ENCODE data around the gene DENND4A.

The DENND4A gene

DNA sequence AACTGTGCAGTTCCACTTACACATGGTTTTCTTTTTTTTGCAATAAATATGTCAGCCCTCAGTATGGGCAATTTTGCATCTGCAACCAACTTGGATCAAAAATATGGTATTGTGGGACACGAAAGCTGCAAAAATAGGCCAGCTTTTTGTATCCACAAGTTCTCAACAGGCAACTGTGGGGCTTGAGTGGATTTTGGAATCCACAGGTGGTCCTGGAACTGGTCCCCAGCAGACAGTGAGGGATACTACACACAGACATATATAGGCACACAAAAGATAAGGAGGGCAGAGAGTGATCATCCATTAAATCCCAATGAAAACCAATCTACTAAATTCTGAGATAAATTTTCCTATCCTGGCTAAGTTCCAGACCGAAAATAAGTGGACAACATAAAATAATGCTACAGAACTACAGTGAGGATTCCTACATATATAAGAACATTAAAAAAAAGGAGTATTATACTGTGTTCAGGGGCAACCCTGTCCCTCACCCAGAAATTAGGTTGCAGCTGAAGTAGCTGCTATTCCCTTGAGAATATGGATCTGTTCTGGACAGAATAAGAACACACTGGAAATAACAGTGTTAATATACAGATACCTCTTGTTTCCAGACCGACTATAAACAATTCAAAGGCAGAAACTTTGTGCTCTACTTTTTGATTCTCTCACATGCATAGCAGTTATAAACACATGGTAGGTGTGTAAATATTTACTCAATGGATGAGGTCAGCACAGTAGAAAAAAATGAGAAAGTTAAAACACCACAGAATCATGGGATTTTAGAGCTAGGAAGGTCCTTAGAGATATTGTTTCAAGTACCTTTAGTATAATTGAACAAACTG, 25.4 kb downstream of the DENND4A start:
- H3K4me3 ChIP-seq (ENCODE audit: low read depth, low read length): no peak overlapping the region
- peak; percentile 36 for DNase-seq (ENCODE audit: low read depth)
- TF ChIP-seq CTCF (conservative IDR thresholded peaks at IDR 0.05; ENCODE audit: low read depth, low read length): no peak

DNA sequence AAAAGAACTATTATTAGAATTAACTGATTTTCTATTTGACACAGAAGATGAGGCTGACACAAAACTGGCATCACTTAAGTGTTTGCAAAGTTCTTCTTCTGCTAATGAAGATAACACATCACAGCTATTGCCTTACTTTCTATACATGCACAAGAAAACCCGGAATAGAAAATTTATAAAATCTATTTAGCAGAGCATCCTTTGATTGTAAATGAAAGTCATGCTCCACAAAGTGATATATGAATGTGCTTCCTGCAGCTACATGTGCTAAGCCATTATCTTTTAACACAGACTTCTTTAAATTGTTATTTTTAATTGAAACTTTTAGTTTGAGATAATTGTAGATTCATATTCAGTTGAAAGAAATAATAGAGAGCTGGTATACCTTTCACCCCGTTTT, 27.0 kb downstream of the DENND4A start:
- no peak for DNase-seq (ENCODE audit: low read depth)
- no peak overlapping the region for H3K4me3 ChIP-seq (ENCODE audit: low read depth, low read length)
- no peak for TF ChIP-seq CTCF (conservative IDR thresholded peaks at IDR 0.05; ENCODE audit: low read depth, low read length)

DNA sequence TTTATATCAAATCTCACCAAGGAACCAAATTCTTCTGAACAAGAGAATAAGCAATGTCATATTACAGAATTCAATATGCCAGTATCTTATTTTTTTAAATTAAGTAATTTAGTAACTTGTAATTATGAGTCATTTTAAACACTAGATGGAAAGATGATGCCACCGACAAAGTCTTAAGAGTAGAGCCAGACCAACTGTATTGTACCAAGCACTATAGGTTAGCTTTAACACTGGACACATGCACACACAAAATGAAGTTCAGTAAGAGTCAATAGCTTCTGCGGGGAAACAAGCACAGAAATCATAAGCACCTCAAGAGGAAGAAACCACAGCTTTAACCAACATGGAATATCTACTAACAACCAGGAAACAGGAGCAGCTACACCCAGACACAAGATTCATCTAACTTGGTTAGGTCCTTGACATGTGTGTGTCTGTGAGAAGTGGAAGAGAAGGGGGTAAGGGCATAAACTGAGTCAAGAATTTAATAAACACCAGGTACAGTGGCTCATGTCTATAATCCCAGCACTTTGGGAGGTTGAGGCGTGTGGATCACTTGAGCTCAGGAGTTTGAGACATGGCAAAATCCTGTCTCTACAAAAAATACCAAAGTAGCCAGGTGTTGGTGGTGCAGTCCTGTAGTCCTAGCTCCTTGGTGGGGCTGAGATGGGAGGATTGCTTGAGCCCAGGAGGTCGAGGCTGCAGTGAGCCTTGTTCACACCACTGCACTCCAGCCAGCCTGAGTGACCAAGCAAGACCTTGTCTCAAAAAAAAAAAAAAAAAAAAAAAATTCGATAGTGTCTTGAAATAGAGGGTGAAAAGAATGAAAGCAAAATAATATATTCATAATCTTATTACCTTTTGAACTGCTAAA, 28.9 kb downstream of the DENND4A start:
- no peak for TF ChIP-seq CTCF (conservative IDR thresholded peaks at IDR 0.05; ENCODE audit: low read depth, low read length)
- DNase-seq (ENCODE audit: low read depth): no peak
- H3K4me3 ChIP-seq (ENCODE audit: low read depth, low read length): no peak overlapping the region

GRCh38 chr15:65762399-65762798, 29.7 kb downstream of the DENND4A start:
- TF ChIP-seq CTCF (conservative IDR thresholded peaks at IDR 0.05; ENCODE audit: low read depth, low read length): no peak
- no peak overlapping the region for H3K4me3 ChIP-seq (ENCODE audit: low read depth, low read length)
- DNase-seq (ENCODE audit: low read depth): no peak

DNA sequence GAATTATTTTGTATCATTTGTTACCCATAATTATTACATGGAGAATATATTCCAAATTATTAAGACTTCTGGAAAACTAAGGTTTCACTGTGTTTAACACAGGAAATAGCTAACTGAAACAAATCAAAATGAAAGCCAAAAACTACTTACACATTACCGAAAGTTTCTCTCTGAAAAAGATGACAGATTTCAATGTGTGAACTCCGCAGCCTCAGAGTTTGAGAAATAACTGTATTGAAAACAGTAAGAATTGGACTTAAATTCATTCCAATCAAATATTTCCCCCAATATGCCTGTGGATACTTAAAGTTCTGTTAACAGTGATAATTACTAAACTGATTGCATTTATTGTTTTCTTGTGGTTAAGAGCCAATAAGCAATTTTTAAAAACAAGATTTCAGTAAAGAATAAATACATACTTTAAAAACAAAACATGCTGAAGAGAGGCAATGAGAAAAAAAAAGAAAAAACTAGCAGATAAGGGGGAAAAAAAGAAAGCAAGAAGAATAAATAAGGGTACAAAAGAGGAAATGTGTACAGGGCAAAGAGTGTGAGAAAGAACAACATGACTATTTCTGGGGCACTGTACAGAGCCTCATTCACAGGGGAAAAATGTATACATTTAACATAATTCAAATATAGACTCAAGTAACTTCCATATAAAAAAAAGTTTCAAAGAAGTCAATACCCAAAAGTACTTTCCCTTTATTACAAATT, 30.7 kb downstream of the DENND4A start:
- TF ChIP-seq CTCF (conservative IDR thresholded peaks at IDR 0.05; ENCODE audit: low read depth, low read length): no peak
- DNase-seq (ENCODE audit: low read depth): no peak
- H3K4me3 ChIP-seq (ENCODE audit: low read depth, low read length): no peak overlapping the region

- no peak for TF ChIP-seq CTCF (conservative IDR thresholded peaks at IDR 0.05; ENCODE audit: low read depth, low read length)
- DNase-seq (ENCODE audit: low read depth): no peak
- H3K4me3 ChIP-seq (ENCODE audit: low read depth, low read length): no peak overlapping the region
Measured at GRCh38 chr15:65759441-65759840, 32.7 kb downstream of the DENND4A start.

All from choroid plexus epithelial cell (primary cell).